ENCODE results near the gene DSCAML1.
A peak's percentile ranks its signal among the peaks of the same experiment; 100 is the strongest.

DSCAML1 gene

DNA sequence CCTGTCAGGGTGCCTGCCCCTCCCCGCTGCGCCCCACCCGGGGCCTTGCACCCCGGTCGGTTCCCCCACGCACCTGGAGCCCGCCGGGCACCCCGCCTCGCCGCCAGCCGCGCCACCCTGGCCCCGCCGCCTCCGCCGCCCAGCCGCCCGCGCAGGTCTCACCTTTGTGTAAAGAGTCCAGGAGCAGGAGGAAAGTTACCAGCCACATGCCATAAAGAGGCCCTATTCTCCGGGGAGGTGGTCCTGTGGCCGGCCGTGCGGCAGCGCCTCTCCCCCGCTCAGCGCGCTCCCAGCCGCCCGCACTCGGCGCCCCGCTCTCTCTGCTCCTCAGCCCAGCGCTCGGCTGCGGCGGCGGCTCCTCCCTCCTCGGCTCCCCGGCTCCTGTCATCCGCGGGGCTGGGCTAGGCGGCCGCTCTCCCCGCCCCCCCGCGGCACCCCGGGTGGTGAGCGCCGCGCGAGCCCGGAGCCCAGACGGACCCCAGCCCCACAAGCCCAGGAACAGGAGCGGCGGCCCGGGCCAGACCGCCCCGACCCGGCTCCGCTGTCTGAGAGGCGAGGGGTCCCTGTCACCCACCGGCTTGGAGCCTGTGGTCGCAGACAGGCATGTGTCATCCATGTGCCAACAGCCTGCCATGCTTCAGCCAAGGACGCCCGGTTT, at the start of gene DSCAML1:
DSCAML1 (minus strand) TSS at position 345 of the 658 bp plus-strand sequence; CDS start at position 208, 137 bp downstream.
- DNase-seq, result peak; percentile 73

- DNase-seq, result peak; percentile 91
Measured at GRCh38 chr11:117843666-117844484, 46.9 kb upstream of the DSCAML1 start.

DNA sequence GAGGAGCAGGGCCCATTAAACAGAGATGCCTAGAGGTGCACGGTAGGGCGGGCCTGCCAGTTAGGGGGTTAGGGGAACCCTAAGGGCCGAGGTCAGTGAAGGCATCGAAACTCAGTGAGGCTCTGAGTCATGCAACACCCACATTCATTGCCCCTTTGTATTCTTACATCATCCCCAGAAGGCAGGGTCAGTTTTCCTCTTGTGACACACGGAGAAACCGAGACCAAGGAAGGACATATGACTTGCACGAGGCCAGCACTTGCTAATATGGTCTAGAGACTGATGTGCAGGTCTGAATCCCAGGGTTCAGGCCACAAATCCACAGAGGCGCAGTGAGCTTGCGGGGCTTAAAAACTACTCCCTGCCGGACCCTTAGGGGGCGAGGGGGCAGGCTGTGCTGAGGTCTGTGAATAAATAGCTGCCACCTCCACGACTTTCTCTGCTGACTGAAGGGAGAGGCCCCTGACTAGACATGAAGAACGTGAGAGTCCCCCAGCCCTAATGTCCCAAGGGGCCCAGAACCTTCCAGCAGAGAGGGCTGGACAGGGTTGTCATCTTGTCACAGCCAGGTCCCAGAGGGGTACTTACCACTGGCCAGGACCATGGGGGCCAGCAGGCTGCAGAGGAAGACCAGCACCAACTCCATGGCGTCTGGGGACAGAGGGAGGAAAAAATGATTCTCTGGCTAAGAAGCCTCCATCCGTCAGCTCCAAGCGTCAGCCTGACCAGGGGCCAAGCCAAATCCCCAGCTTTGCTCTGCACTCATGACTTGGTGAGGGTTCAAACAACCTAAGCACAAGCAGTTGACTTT, 45.3 kb upstream of the DSCAML1 start:
- no peak for DNase-seq

- DNase-seq, result no peak
Measured at GRCh38 chr11:117841551-117842031, 44.6 kb upstream of the DSCAML1 start.

DNA sequence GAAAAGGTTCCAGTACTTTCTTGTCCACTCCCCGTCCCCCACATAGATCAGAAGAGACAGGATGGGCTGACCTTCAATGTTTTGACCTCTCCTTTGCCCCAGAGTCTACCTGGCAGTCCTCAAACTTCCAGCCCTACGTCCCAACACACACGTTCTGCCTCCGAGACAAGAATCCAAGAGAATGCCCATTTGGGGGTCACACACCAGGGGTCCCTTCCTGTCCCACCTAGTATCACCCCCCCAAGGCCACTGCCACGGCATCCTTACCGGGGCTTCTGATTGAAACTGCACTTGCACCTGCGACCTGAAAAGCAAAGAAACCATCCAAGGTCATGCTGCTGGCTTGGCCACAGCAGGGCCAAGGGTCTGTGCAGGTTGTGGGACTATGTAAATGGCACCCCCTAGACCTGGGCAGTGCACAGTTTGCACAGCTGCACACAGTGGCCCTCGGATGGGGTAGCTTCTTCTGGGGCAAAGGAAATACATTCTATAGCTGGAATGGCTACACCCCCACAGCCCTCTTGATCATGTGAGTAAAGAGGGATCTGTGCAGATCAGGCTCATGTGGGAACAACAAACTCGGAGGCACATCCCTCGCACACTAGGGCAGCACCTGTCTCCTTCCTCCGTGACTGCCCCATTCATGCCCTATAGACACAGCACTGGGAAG, 44.0 kb upstream of the DSCAML1 start:
- DNase-seq, result no peak

DNA sequence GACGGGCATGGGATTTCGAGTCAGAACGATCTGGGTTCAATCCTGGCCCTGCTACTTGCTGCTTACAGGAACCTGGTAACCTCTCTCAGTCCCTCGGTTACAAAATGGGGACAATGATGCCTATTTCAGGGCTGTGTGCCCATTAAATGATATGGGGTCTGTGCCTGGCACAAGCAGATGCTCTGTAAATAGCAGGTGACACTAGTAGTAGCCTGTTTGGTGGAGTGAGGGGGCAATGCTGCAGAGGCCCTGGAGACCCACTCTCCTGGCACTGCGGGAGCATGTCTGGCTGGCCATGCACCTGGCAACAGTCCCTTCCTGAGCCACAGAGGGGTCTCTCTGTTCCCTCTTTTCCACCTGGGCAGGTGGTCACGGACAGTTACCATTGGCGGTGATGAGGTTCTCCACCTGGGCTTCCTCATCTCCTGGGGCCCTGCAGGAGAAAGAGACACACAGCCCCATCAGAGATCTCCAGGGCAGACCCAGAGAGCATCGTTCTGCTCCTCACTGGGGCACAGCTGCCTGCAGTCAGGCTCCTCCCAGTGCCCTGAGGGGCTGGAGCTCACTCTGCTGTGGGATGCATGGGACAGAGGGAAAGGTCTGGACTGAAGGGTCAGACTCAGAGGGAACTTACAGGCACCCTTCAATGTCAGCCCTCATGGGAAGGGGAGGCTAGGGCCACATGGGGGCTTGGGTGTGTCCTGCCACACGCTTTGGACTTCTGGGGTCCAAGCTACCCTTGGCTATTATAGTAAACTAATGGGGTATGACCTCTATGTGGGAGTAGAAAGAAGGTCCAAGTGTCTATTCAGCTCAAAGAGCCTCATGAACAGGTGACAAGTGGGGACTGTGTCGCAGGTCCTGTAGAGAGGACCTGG, 43.2 kb upstream of the DSCAML1 start:
- DNase-seq, result no peak

- DNase-seq, result no peak
Measured at GRCh38 chr11:117839380-117839881, 42.4 kb upstream of the DSCAML1 start.

DNA sequence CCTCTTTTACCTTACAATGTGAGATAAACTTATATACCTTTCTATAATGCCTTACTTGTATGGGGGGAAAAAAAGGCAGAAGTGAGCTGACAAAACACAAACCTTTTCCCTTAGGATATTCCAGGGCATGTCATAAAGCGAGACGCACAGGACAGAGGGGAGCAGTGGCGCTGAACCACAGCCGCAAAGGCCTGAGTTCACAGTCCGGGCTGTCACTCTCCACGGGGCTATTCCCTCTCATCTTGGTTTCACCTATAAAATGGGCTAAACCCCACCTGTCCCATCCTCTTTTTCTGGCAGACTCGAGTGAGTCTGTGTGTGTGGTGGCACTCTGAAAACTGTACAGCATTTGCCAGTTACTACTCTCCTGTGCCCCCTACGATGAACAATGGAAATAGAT, 41.9 kb upstream of the DSCAML1 start:
- no peak for DNase-seq

DNA sequence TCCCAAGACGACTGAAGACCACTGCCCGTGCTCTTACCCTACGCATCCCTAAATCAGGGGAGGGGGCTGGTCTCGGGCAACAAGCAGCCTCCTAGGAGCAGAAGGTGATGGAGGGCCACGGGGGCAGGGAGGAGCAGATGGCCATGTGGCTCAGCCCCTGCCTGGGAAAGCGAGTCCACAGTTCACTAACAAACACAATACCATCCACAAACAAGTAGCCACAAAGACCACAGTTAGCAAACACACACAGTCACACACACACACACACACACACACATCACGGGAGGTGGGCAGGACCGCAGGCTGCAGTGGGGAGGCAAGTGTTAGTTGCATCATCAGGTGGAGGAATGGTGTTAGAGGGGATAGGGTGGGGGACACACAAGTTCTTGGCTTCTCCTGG, 40.8 kb upstream of the DSCAML1 start:
- DNase-seq, result no peak

DNA sequence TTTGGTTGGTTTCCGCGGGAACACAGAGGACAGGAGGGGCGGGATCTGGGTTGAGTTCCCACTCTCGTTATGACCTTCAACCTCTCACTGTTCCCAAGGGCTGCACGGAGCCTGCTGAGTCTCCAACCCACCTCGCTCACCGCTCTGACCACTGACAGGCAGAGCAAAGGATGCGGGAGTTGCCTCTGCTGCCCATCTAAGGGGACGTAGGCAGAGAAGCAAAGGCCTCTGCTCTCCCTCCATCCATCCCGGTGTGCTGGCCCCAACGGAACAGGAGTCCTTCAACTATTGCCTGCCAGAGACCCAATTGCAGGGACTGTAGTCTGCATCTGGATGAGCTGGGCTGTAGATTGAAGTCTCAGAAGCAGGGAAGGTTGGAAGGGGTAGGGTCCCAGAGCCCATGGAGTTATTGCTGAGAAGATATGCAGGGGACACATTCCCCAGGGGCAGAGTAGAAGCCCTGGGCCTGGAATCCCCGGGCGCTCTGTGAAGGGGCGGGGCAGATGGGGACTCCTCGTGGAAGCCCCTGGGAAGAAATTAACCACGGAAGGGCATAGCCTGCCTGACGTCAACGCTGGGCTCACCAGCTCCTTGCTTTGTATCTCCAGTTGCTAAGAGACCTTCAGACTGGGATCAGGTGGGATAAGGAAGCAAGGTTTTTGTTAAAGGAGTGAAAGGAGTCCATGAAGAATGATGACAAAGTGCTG, 40.2 kb upstream of the DSCAML1 start:
- DNase-seq, result no peak

GRCh38 chr11:117836077-117836960, 39.3 kb upstream of the DSCAML1 start:
- no peak for DNase-seq

DNA sequence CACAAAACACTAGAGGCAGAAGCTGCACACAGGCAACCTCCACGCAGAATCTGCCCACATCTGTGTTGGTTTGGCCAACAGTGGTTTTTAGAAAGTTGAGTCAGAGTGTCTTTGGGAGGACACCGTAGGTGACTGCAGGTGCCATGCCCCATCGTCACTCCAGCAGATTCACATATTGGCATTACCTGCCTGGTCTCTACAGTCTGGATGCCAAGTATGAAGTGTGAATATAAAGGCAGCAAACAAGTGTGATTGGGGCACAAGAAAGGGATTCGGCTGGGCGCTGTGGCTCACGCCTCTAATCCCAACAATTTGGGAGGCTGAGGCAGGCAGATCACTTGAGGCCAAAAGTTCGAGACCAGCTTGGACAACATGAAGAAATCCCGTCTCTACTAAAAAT, 38.6 kb upstream of the DSCAML1 start:
- no peak for DNase-seq

- no peak for DNase-seq
Measured at GRCh38 chr11:117834838-117835443, 37.9 kb upstream of the DSCAML1 start.

- no peak for DNase-seq
Measured at GRCh38 chr11:117834068-117834810, 37.2 kb upstream of the DSCAML1 start.

DNA sequence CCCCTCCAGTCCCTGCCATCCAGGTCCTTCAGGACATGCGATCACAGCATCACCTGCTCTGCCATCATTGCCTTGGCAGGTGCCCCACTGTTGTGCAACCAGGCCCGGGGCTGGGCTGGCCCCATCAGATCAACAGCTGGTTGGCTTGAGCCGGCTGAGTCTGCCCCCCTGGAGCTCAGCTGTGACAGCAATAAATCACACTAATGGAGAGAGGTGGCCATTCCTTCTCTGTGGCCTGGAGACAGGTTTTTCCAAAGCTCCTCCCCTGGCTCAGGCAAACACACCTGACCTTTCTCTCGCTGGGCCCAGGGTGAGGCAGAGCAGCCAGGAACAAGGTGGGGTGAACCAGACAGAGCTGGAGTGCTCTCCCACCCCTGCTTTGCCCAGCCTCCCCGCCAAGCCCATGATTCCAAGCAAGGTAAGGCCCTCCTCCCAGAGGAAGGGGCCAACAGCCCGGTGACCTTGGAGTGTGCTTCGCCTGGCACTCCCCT, 36.4 kb upstream of the DSCAML1 start:
- DNase-seq, result no peak

- DNase-seq, result no peak
Measured at GRCh38 chr11:117832511-117832910, 35.5 kb upstream of the DSCAML1 start.

DNA sequence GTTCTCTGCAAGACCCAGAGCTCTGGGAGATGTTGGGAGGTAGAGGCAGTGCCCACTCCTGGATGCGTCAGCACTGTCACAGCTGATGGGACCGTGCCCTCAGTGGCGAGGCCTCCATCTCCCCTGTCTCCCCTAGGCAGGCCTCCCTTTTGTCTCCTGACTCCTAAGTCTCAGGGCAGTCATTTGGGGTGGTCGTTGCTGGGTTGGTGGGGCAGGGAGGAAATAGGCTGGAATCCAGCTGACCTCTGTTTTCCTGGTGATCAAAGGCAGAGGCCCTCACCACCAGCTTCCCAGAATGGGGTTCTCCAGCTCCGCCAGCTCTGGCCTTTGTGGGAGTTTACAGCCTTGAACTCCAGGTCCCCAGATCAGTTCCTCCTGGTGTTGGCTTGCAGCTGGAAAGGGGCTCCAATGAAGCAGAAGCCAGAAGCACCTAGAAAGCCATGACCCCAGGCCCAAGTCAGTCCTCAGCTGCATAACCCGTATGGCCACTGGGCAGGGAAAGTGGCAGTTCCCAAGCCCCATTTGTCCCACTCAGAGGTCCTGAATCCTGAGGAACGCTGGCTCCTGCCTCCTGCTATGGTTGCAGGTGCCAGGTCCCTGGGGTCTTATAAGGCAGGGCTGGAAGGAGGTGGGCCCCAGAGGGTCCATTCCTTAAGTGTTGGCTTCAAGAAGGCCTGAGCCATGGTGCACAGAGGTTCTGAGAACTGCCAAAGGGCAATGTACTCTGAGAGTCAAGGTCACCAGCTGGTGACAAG, 34.8 kb upstream of the DSCAML1 start:
- DNase-seq, result no peak

All from eye (tissue), 1 donor.